ENCODE data around the gene SLC26A6.

- no peak for TF ChIP-seq MAX (IDR thresholded peaks at IDR 0.05)
- TF ChIP-seq ATF3 (IDR thresholded peaks at IDR 0.05): no peak
These were observed 35.6 kb downstream of the SLC26A6 start for GRCh38 chr3:48599509-48600285.
